GM12878 (cell line): ENCODE measurements around the gene THADA. TPM values are rescaled to one million over a fixed set of nuclear protein-coding genes. Genes with fewer than 3 reads are reported as not detected.

Experiments used
- BACH1 ChIP-seq: fragments of 450-650 bp; IDR thresholded peaks from 2 replicates; pipeline ENCODE4 v1.6.1; 2017; ENCODE audit warnings: mild to moderate bottlenecking, borderline replicate concordance
- BCL3 ChIP-seq: IDR thresholded peaks from 2 replicates; pipeline ENCODE4 v1.6.1; 2011; ENCODE audit warnings: borderline replicate concordance, low read depth, mild to moderate bottlenecking, moderate library complexity, low read length; ENCODE audit not compliant: insufficient read depth, poor library complexity, severe bottlenecking
- BHLHE40 ChIP-seq, 2 experiments: fragments of 450-650 bp in 1 of 2; IDR thresholded peaks; 2 replicates each; pipeline ENCODE4 v1.6.1; 2011 to 2017; ENCODE audit warnings: low read depth in 2 of 2, borderline replicate concordance in 1 of 2, improper control_type of control experiment in 1 of 2, low read length in 1 of 2, mild to moderate bottlenecking in 1 of 2
- BRCA1 ChIP-seq: IDR thresholded peaks from 2 replicates; pipeline ENCODE4 v1.6.1; 2011; ENCODE audit warnings: low read depth, low read length, improper control_type of control experiment
- CUX1 ChIP-seq: IDR thresholded peaks from 2 replicates; pipeline ENCODE4 v1.6.1; 2012; ENCODE audit warnings: improper control_type of control experiment, low read depth, low read length; ENCODE audit not compliant: insufficient replicate concordance
- FOXM1 ChIP-seq: IDR thresholded peaks from 2 replicates; pipeline ENCODE4 v1.6.1; 2012; ENCODE audit warnings: low read depth, mild to moderate bottlenecking, inconsistent platforms, low read length, moderate library complexity
- GABPA ChIP-seq: IDR thresholded peaks from 2 replicates; pipeline ENCODE4 v1.6.1; 2014; ENCODE audit warnings: antibody characterized with exemption, low read depth, mild to moderate bottlenecking, inconsistent platforms
- GATAD2B ChIP-seq: fragments of 450-650 bp; conservative IDR thresholded peaks from 2 replicates; pipeline ENCODE4 v1.6.1; 2017; ENCODE audit warnings: low read depth, mild to moderate bottlenecking, moderate library complexity
- IRF3 ChIP-seq: fragments of 450-650 bp; IDR thresholded peaks from 2 replicates; pipeline ENCODE4 v1.6.1; 2014; ENCODE audit warnings: mild to moderate bottlenecking
- MTA3 ChIP-seq: IDR thresholded peaks from 2 replicates; pipeline ENCODE4 v1.6.1; 2012; ENCODE audit warnings: low read length, inconsistent platforms, borderline replicate concordance
- NFIC ChIP-seq: IDR thresholded peaks from 2 replicates; pipeline ENCODE4 v1.6.1; 2012; ENCODE audit warnings: low read depth, mild to moderate bottlenecking, inconsistent platforms, low read length, moderate library complexity
- NFYB ChIP-seq: IDR thresholded peaks from 2 replicates; pipeline ENCODE4 v1.6.1; 2011; ENCODE audit warnings: low read depth, mild to moderate bottlenecking, low read length, improper control_type of control experiment, moderate library complexity; ENCODE audit not compliant: insufficient read depth
- NRF1 ChIP-seq: conservative IDR thresholded peaks from 2 replicates; pipeline ENCODE4 v1.6.1; 2011; ENCODE audit warnings: mild to moderate bottlenecking, low read depth, low read length, improper control_type of control experiment
- POLR2A ChIP-seq: IDR thresholded peaks from 2 replicates; pipeline ENCODE4 v1.6.1; 2011; ENCODE audit warnings: low read depth, mild to moderate bottlenecking, low read length
- POLR2AphosphoS5 ChIP-seq: IDR thresholded peaks from 2 replicates; pipeline ENCODE4 v1.6.1; 2011; ENCODE audit warnings: mild to moderate bottlenecking, low read length, inconsistent platforms
- POU2F2 ChIP-seq: IDR thresholded peaks from 3 replicates; pipeline ENCODE4 v1.6.1; 2011; ENCODE audit warnings: low read depth, mild to moderate bottlenecking, low read length, borderline replicate concordance
- RAD21 ChIP-seq: IDR thresholded peaks from 2 replicates; pipeline ENCODE4 v1.6.1; 2011; ENCODE audit warnings: mild to moderate bottlenecking, low read depth, low read length, moderate library complexity; ENCODE audit not compliant: insufficient read depth
- RCOR1 ChIP-seq: conservative IDR thresholded peaks from 2 replicates; pipeline ENCODE4 v1.6.1; 2012; ENCODE audit warnings: low read depth, low read length, improper control_type of control experiment
- RUNX3 ChIP-seq: IDR thresholded peaks from 2 replicates; pipeline ENCODE4 v1.6.1; 2012; ENCODE audit warnings: low read length, inconsistent platforms
- SREBF2 ChIP-seq: IDR thresholded peaks from 2 replicates; pipeline ENCODE4 v1.6.1; 2012; ENCODE audit warnings: mild to moderate bottlenecking, low read length
- TAF1 ChIP-seq: IDR thresholded peaks from 2 replicates; pipeline ENCODE4 v1.6.1; 2011; ENCODE audit warnings: mild to moderate bottlenecking, low read depth, low read length, borderline replicate concordance
- TCF12 ChIP-seq: IDR thresholded peaks from 2 replicates; pipeline ENCODE4 v1.6.1; 2011; ENCODE audit warnings: low read depth, mild to moderate bottlenecking, low read length
- TCF3 ChIP-seq: IDR thresholded peaks from 2 replicates; pipeline ENCODE4 v1.6.1; 2012; ENCODE audit warnings: low read depth, mild to moderate bottlenecking, low read length, borderline replicate concordance; ENCODE audit not compliant: insufficient read depth
- ZNF24 ChIP-seq: fragments of 450-650 bp; IDR thresholded peaks from 2 replicates; pipeline ENCODE4 v1.6.1; 2017; ENCODE audit warnings: antibody characterized with exemption, mild to moderate bottlenecking
- polyA plus RNA-seq, 11 experiments: library from polyadenylated mRNA; depleted of rRNA in 4 of 11; unstranded in 6 of 11; stranded (reverse) in 5 of 11; fragments of >200 nt; fragmentation: Nextera tagmentation in 4 of 11; fragmentation: Illumina TruSeq in 1 of 11; extraction: Ambion mirVana in 4 of 11; extraction: Trizol in 1 of 11; gene quantifications; 1 replicate in 1 of 11; 2 replicates in 10 of 11; pipeline versions ENCODE4 v1.2.1 to v1.2.3, GENCODE V29; 2011 to 2016; ENCODE audit warnings: inconsistent platforms in 2 of 11, missing spikeins in 2 of 11, low read depth in 1 of 11
- total RNA-seq, 4 experiments: library from RNA; depleted of rRNA in 3 of 4; stranded (reverse); fragments of >200 nt in 3 of 4; fragmentation: Illumina TruSeq in 1 of 4; extraction: Trizol in 1 of 4; gene quantifications; 2 replicates each; pipeline versions ENCODE4 v1.2.1 to v1.2.3, GENCODE V29; 2013 to 2021

THADA gene
- total and polyA plus RNA-seq, 10 of the 15 experiments (the other 5 are each of a cell fraction or from before 2014, with no cell fraction given), result 14.6 to 33.2 (median 23.2) TPM

- TF ChIP-seq SREBF2 (no peak), IRF3 (no peak), RCOR1 (0 out of 2 replicates have a peak, but pooled peaks have one; percentile 45), RUNX3 (peak; percentile 49), NFYB (0 out of 2 replicates have a peak, but pooled peaks have one; percentile 9), TCF3 (0 out of 2 replicates have a peak, but pooled peaks have one; percentile 9), BCL3 (peak; percentile 82), BACH1 (peak; percentile 11; the same call in 1 of the 2 replicates), ZNF24 (peak; percentile 58; the same call in 1 of the 2 replicates), POLR2A (peak; percentile 38), NRF1 (no peak), GABPA (no peak), TAF1 (no peak), BHLHE40 (IDR thresholded peaks at IDR 0.05; ENCODE audit: borderline replicate concordance in 1 of 2, low read depth in 2 of 2, low read length in 1 of 2) (peak in 1 of 2 experiments; percentile 53; a peak in 1 of 4 replicates), NFIC (peak; percentile 75), GATAD2B (peak; percentile 21; the same call in 1 of the 2 replicates), POU2F2 (peak; percentile 83; the same call in 1 of the 3 replicates), POLR2AphosphoS5 (peak; percentile 79), FOXM1 (0 out of 2 replicates have a peak, but pooled peaks have one; percentile 10), TCF12 (peak; percentile 74), MTA3 (peak; percentile 93; the same call in 1 of the 2 replicates), BRCA1 (no peak), RAD21 (peak; percentile 34), CUX1 (peak; percentile 79)
Observed at GRCh38 chr2:43402452-43402937, 193.3 kb downstream of the THADA start (continued).
